HG03175 (cell line): ENCODE data around the gene PLA2G4A.
A peak's percentile ranks its signal among the peaks of the same experiment; 100 is the strongest.

Experiments used
- ATAC-seq: cut with Tn5 transposase; IDR thresholded peaks from one replicate; pipeline ENCODE4 v1.9.1; 2021; ENCODE audit warnings: mild to moderate bottlenecking, moderate library complexity; ENCODE audit not compliant: unreplicated experiment

Gene PLA2G4A

GRCh38 chr1:186869526-186870228, 40.9 kb downstream of the PLA2G4A start:
- ATAC-seq, result no peak

- no peak for ATAC-seq
Observed at GRCh38 chr1:186871784-186872183, 43.0 kb downstream of the PLA2G4A start.

- ATAC-seq, result no peak
Observed at GRCh38 chr1:186872291-186872690, 43.5 kb downstream of the PLA2G4A start.

GRCh38 chr1:186873687-186874086, 44.9 kb downstream of the PLA2G4A start:
- ATAC-seq, result no peak

GRCh38 chr1:186875896-186876835, 47.4 kb downstream of the PLA2G4A start:
- no peak for ATAC-seq

GRCh38 chr1:186878356-186878755, 49.6 kb downstream of the PLA2G4A start:
- ATAC-seq, result no peak

- ATAC-seq, result no peak
Observed at GRCh38 chr1:186880982-186881381, 52.2 kb downstream of the PLA2G4A start.

- ATAC-seq, result no peak
Observed at GRCh38 chr1:186882372-186883134, 53.8 kb downstream of the PLA2G4A start.

GRCh38 chr1:186884251-186884650, 55.5 kb downstream of the PLA2G4A start:
- no peak for ATAC-seq

GRCh38 chr1:186887203-186887602, 58.5 kb downstream of the PLA2G4A start:
- no peak for ATAC-seq

GRCh38 chr1:186888367-186888766, 59.6 kb downstream of the PLA2G4A start:
- no peak for ATAC-seq

- no peak for ATAC-seq
Observed at GRCh38 chr1:186892936-186893335, 64.2 kb downstream of the PLA2G4A start.

- ATAC-seq, result no peak
Observed at GRCh38 chr1:186894415-186894814, 65.7 kb downstream of the PLA2G4A start.

GRCh38 chr1:186896211-186896610, 67.5 kb downstream of the PLA2G4A start:
- ATAC-seq, result no peak

- ATAC-seq, result no peak
Observed at GRCh38 chr1:186897008-186897407, 68.3 kb downstream of the PLA2G4A start.

- peak; percentile 76 for ATAC-seq
Observed at GRCh38 chr1:186899577-186899976, 70.8 kb downstream of the PLA2G4A start.

GRCh38 chr1:186899977-186900376, 71.2 kb downstream of the PLA2G4A start:
- ATAC-seq, result no peak

- no peak for ATAC-seq
Observed at GRCh38 chr1:186900539-186901237, 71.9 kb downstream of the PLA2G4A start.

- no peak for ATAC-seq
Observed at GRCh38 chr1:186901631-186902030, 72.9 kb downstream of the PLA2G4A start.

GRCh38 chr1:186903374-186904136, 74.8 kb downstream of the PLA2G4A start:
- no peak for ATAC-seq
